ENCODE results near the gene MATN4. TPM values are rescaled to one million over a fixed set of nuclear protein-coding genes. Genes with fewer than 3 reads are reported as not detected.
A peak's percentile ranks its signal among the peaks of the same experiment; 100 is the strongest.

Gene MATN4
- total and polyA plus RNA-seq, 2 experiments from 2014 or later: 3.3 to 5.1 TPM

- H3K4me3 Mint-ChIP-seq: no peak overlapping the region
- 0 out of 2 replicates have a peak, but pooled peaks cover 4% of the 10 kb centered on the region for H3K27me3 ChIP-seq (ENCODE audit: insufficient read depth)
- no peaks in the 10 kb centered on the region for H3K79me2 ChIP-seq (replicated peaks; ENCODE audit: insufficient read depth)
- H3K4me1 ChIP-seq (ENCODE audit: insufficient read depth): peaks cover 10% of the 10 kb centered on the region; the same call in 1 of the 2 replicates
- H3K27ac Mint-ChIP-seq: no peak overlapping the region
- H3K36me3 ChIP-seq (ENCODE audit: insufficient read depth): no peaks in the 10 kb centered on the region
- H3K36me3 Mint-ChIP-seq (ENCODE audit: low read depth): no peaks in the 10 kb centered on the region
- H3K4me2 ChIP-seq: no peak overlapping the region
- peaks cover 29% of the 10 kb centered on the region for H3K27me3 Mint-ChIP-seq (ENCODE audit: insufficient read depth, low read depth, poor library complexity)
- H4K20me1 ChIP-seq (replicated peaks; ENCODE audit: insufficient read depth): no peaks in the 10 kb centered on the region; the same call in 1 of the 2 replicates
- no peak for TF ChIP-seq POLR2AphosphoS5 (IDR thresholded peaks at IDR 0.05; ENCODE audit: low read depth)
- TF ChIP-seq EZH2 (IDR thresholded peaks at IDR 0.05; ENCODE audit: low read depth, unreplicated experiment): no peak
- peak in 1 of 2 experiments; percentile 23; a peak in 2 of 4 replicates for TF ChIP-seq CTCF (conservative IDR thresholded peaks at IDR 0.05; ENCODE audit: low read depth in 2 of 2)
- H3K4me3 ChIP-seq: no peak overlapping the region
- H3K9me3 Mint-ChIP-seq: no peaks in the 10 kb centered on the region; the same call in 2 of the 3 replicates
- H3K9me2 ChIP-seq (ENCODE audit: insufficient read depth): no peaks in the 10 kb centered on the region
- H3K4me1 Mint-ChIP-seq: peaks cover 25% of the 10 kb centered on the region
- H3K27ac ChIP-seq (ENCODE audit: low read depth): no peak overlapping the region
- peak; percentile 35 for DNase-seq (ENCODE audit: low spot score)
- H3F3A ChIP-seq (replicated peaks; ENCODE audit: low read depth): no peaks in the 10 kb centered on the region
- no peak overlapping the region for H2AFZ ChIP-seq
- no peak for ATAC-seq
These were observed 2.8 kb downstream of the MATN4 start for GRCh38 chr20:45305262-45305661.

GRCh38 chr20:45304464-45304999 is 3.6 kb downstream of the MATN4 start:
- DNase-seq (ENCODE audit: low spot score) (no peak), ATAC-seq (no peak)
- Histone ChIP-seq H3K27ac (ENCODE audit: low read depth) (no peak overlapping the region), H3K4me3 (no peak overlapping the region), H2AFZ (no peak overlapping the region), H3K79me2 (replicated peaks; ENCODE audit: insufficient read depth) (no peaks in the 10 kb centered on the region), H4K20me1 (replicated peaks; ENCODE audit: insufficient read depth) (no peaks in the 10 kb centered on the region), H3K4me1 (ENCODE audit: insufficient read depth) (peaks cover 10% of the 10 kb centered on the region; the same call in 1 of the 2 replicates), H3K27me3 (ENCODE audit: insufficient read depth) (0 out of 2 replicates have a peak, but pooled peaks cover 4% of the 10 kb centered on the region), H3K9me2 (ENCODE audit: insufficient read depth) (no peaks in the 10 kb centered on the region), H3K36me3 (ENCODE audit: insufficient read depth) (no peaks in the 10 kb centered on the region), H3K4me2 (no peak overlapping the region), H3F3A (replicated peaks; ENCODE audit: low read depth) (no peaks in the 10 kb centered on the region)
- no peak overlapping the region for H3K27ac Mint-ChIP-seq
- peaks cover 29% of the 10 kb centered on the region for H3K27me3 Mint-ChIP-seq (ENCODE audit: insufficient read depth, low read depth, poor library complexity)
- H3K4me1 Mint-ChIP-seq: peaks cover 25% of the 10 kb centered on the region
- H3K4me3 Mint-ChIP-seq: no peak overlapping the region
- no peaks in the 10 kb centered on the region; the same call in 2 of the 3 replicates for H3K9me3 Mint-ChIP-seq
- no peaks in the 10 kb centered on the region for H3K36me3 Mint-ChIP-seq (ENCODE audit: low read depth)
- TF ChIP-seq ZNF114 (CRISPR knock-in tag; IDR thresholded peaks at IDR 0.05): no peak
- no peak for TF ChIP-seq NANOG (IDR thresholded peaks at IDR 0.05; ENCODE audit: borderline replicate concordance)
- no peak for TF ChIP-seq CTCF (conservative IDR thresholded peaks at IDR 0.05; ENCODE audit: low read depth in 2 of 2)
- no peak for TF ChIP-seq ETS1 (IDR thresholded peaks at IDR 0.05)
- TF ChIP-seq ZNF462 (CRISPR knock-in tag; IDR thresholded peaks at IDR 0.05): no peak

Measured in GM23338 (cell line).